Gastrocnemius medialis (tissue), 4 donors: ENCODE results near the gene HADHB. TPM values are rescaled to one million over a fixed set of nuclear protein-coding genes. Genes with fewer than 3 reads are reported as not detected.

Experiments used
- ATAC-seq, 2 donors: fragments of 150-250 bp; one replicate each; pipeline ENCODE4 v1.9.1; 2016
- DNase-seq, 2 donors: peaks; one replicate each; pipeline ENCODE4 v3.0.0-alpha.2; 2019
- H3K27ac ChIP-seq, 4 donors: fragments of 200-600 bp; sonication (generic); 1 replicate in 1 of 4; 2 replicates in 3 of 4; pipeline ENCODE4 v1.5.1; 2016 to 2018; ENCODE audit warnings: mild to moderate bottlenecking in 2 of 4, moderate library complexity in 1 of 4
- H3K27me3 ChIP-seq, 3 donors: fragments of 200-600 bp; sonication (generic) in 2 of 3; 1 replicate in 1 of 3; 2 replicates in 2 of 3; pipeline versions ENCODE4 v1.5.1 to v1.6.0; 2016 to 2019; ENCODE audit warnings: mild to moderate bottlenecking in 1 of 3, moderate library complexity in 1 of 3
- H3K36me3 ChIP-seq, 2 donors: fragments of 200-600 bp; sonication (generic) in 1 of 2; one replicate each; pipeline ENCODE4 v1.5.1; 2017 to 2018
- H3K4me1 ChIP-seq, 2 donors: fragments of 200-600 bp; sonication (generic) in 1 of 2; one replicate each; pipeline ENCODE4 v1.5.1; 2016 to 2017; ENCODE audit warnings: mild to moderate bottlenecking in 2 of 2
- H3K4me3 ChIP-seq, 4 donors: fragments of 200-600 bp; sonication (generic) in 3 of 4; 1 replicate in 1 of 4; 2 replicates in 3 of 4; pipeline ENCODE4 v1.5.1; 2016 to 2019; ENCODE audit warnings: mild to moderate bottlenecking in 2 of 4
- H3K9me3 ChIP-seq, 3 donors: fragments of 200-600 bp; sonication (generic) in 2 of 3; 1 replicate in 1 of 3; 2 replicates in 2 of 3; pipeline ENCODE4 v1.5.1; 2016 to 2019
- CTCF ChIP-seq, 5 experiments: fragments of 450-650 bp in 3 of 5; fragments of 200-600 bp in 2 of 5; sonication (generic) in 2 of 5; IDR thresholded peaks in 4 of 5; conservative IDR thresholded peaks in 1 of 5; 1 replicate in 4 of 5; 2 replicates in 1 of 5; pipeline ENCODE4 v1.5.1; 2016 to 2019; ENCODE audit warnings: antibody characterized with exemption in 5 of 5, mild to moderate bottlenecking in 3 of 5, moderate library complexity in 3 of 5
- POLR2A ChIP-seq, 2 donors: fragments of 450-650 bp; IDR thresholded peaks; one replicate each; pipeline ENCODE4 v1.6.1; 2017; ENCODE audit warnings: antibody characterized with exemption in 2 of 2, mild to moderate bottlenecking in 2 of 2, moderate library complexity in 2 of 2
- in situ Hi-C, 4 donors: fragments of 200-750 bp; cut with MboI; loops; one replicate each; pipeline versions ENCODE4 v1.15.0 to v1.8.0; 2017; ENCODE audit warnings: low sequenced_read_pairs in 4 of 4
- intact Hi-C: fragments of 100-400 bp; cut with DNase I; formaldehyde crosslinking; loops from one replicate; pipeline ENCODE4 v1.15.1; 2023; ENCODE audit warnings: low total_unique reads
- total RNA-seq, 4 donors: library from RNA; depleted of rRNA; stranded (reverse); fragments of >200 nt; gene quantifications; one replicate each; pipeline versions ENCODE4 v1.1.0 to v1.2.3, GENCODE V29; 2016

The HADHB gene
- total RNA-seq, 4 donors from 2014 or later, result 719 to 936 (median 781) TPM

- Histone ChIP-seq H3K4me1 (peaks cover 6% of the 10 kb centered on the region in 2 donors), H3K4me3 (no peak overlapping the region), H3K36me3 (peaks cover 4 to 100% of the 10 kb centered on the region in 2 donors), H3K27me3 (no peaks in the 10 kb centered on the region), H3K9me3 (no peaks in the 10 kb centered on the region), H3K27ac (peak overlapping the region in 3 of 4 donors; percentile 8 to 53 (median 25))
- in situ Hi-C loops, result loop anchor here in 1 of 4 donors (10.0 kb wide), 1 partner anchor 104 kb away; no protein-coding TSS in a partner anchor
- intact Hi-C loops, result no loop called here
- peak; percentile 50 to 65 for ATAC-seq
- TF ChIP-seq CTCF (IDR thresholded peaks at IDR 0.05 in 4 of 5, conservative IDR thresholded peaks at IDR 0.05 in 1 of 5), result no peak
- no peak for TF ChIP-seq POLR2A (IDR thresholded peaks at IDR 0.05)
- no peak for DNase-seq
Measured at GRCh38 chr2:26230806-26231205, 13.9 kb upstream of the HADHB start.

- in situ Hi-C loops (loop anchor here in 2 of 4 donors (5.0 to 10.0 kb wide), 2 partner anchors 92 to 100 kb away; no protein-coding TSS in a partner anchor), intact Hi-C loops (loop anchor here (5.0 kb wide), 1 partner anchor 112 kb away; the partner anchor contains the start of genes ADGRF3 and SELENOI)
- ATAC-seq, result no peak
Measured at GRCh38 chr2:26235089-26235488, 9.7 kb upstream of the HADHB start.

GRCh38 chr2:26237868-26238267, 6.9 kb upstream of the HADHB start:
- TF ChIP-seq POLR2A (IDR thresholded peaks at IDR 0.05) (no peak), CTCF (IDR thresholded peaks at IDR 0.05 in 4 of 5, conservative IDR thresholded peaks at IDR 0.05 in 1 of 5) (no peak)
- in situ Hi-C loops (loop anchor here in 2 of 4 donors (5.0 to 10.0 kb wide), 2 partner anchors 89 to 97 kb away; no protein-coding TSS in a partner anchor), intact Hi-C loops (loop anchor here (2.0 to 5.0 kb wide), 2 partner anchors 93 to 109 kb away; partner anchors contain the start of genes ADGRF3 and SELENOI)
- peaks cover 41 to 55% of the 10 kb centered on the region in 2 donors for H3K4me1 ChIP-seq
- peak overlapping the region; percentile 95 to 98 (median 97) for H3K27ac ChIP-seq
- H3K4me3 ChIP-seq, result no peak overlapping the region
- DNase-seq (no peak), ATAC-seq (no peak)
- H3K36me3 ChIP-seq, result peaks cover 5 to 58% of the 10 kb centered on the region in 2 donors
- H3K27me3 ChIP-seq, result no peaks in the 10 kb centered on the region
- H3K9me3 ChIP-seq, result no peaks in the 10 kb centered on the region

More at GRCh38 chr2:26235089-26235488, 9.7 kb upstream of the HADHB start:
- Histone ChIP-seq H3K27me3 (no peaks in the 10 kb centered on the region), H3K36me3 (peaks cover 5 to 86% of the 10 kb centered on the region in 2 donors), H3K27ac (no peak overlapping the region), H3K4me1 (peaks cover 27 to 36% of the 10 kb centered on the region in 2 donors), H3K4me3 (no peak overlapping the region), H3K9me3 (no peaks in the 10 kb centered on the region)
- DNase-seq, result no peak
- TF ChIP-seq POLR2A (IDR thresholded peaks at IDR 0.05), result no peak
- TF ChIP-seq CTCF (IDR thresholded peaks at IDR 0.05 in 4 of 5, conservative IDR thresholded peaks at IDR 0.05 in 1 of 5), result peak; percentile 15 to 44 (median 26)

- no peak for DNase-seq
- H3K27me3 ChIP-seq, result no peaks in the 10 kb centered on the region
- TF ChIP-seq CTCF (IDR thresholded peaks at IDR 0.05 in 4 of 5, conservative IDR thresholded peaks at IDR 0.05 in 1 of 5) (no peak), POLR2A (IDR thresholded peaks at IDR 0.05) (no peak)
- peaks cover 45 to 57% of the 10 kb centered on the region in 2 donors for H3K4me1 ChIP-seq
- H3K36me3 ChIP-seq, result peaks cover 5 to 52% of the 10 kb centered on the region in 2 donors
- H3K9me3 ChIP-seq, result no peaks in the 10 kb centered on the region
- intact Hi-C loops (loop anchor here (2.0 to 5.0 kb wide), 2 partner anchors 92 to 109 kb away; partner anchors contain the start of genes ADGRF3 and SELENOI), in situ Hi-C loops (loop anchor here in 2 of 4 donors (5.0 to 10.0 kb wide), 2 partner anchors 89 to 96 kb away; no protein-coding TSS in a partner anchor)
- ATAC-seq, result no peak
- H3K27ac ChIP-seq, result peak overlapping the region; percentile 95 to 98 (median 97)
- H3K4me3 ChIP-seq, result no peak overlapping the region
Measured at GRCh38 chr2:26238311-26238958, 6.3 kb upstream of the HADHB start.
